PC-9 (cell line): ENCODE measurements around the gene BUD23.

Experiments
- CTCF ChIP-seq: fragments of 200-600 bp; sonication (generic); conservative IDR thresholded peaks from 2 replicates; pipeline ENCODE4 v1.6.1; 2017; ENCODE audit warnings: mixed run types, antibody characterized with exemption, mild to moderate bottlenecking, moderate library complexity
- EZH2 ChIP-seq: fragments of 200-600 bp; sonication (generic); IDR thresholded peaks from 2 replicates; pipeline ENCODE4 v1.8.0; 2017; ENCODE audit warnings: antibody characterized with exemption, low read depth

- TF ChIP-seq CTCF (no peak), EZH2 (no peak)
Measured at GRCh38 chr7:73702226-73702625, 18.8 kb downstream of the BUD23 start.
